ENCODE measurements around the gene MYO3B. TPM values are rescaled to one million over a fixed set of nuclear protein-coding genes. Genes with fewer than 3 reads are reported as not detected.
"Not testable (repeated sequence)": the region's sequence is repeated elsewhere in the genome, so short reads cannot be mapped to it uniquely, and the experiment has no call there.

MYO3B gene
- total RNA-seq, 1 experiment from 2014 or later, result 11.9 TPM

DNA sequence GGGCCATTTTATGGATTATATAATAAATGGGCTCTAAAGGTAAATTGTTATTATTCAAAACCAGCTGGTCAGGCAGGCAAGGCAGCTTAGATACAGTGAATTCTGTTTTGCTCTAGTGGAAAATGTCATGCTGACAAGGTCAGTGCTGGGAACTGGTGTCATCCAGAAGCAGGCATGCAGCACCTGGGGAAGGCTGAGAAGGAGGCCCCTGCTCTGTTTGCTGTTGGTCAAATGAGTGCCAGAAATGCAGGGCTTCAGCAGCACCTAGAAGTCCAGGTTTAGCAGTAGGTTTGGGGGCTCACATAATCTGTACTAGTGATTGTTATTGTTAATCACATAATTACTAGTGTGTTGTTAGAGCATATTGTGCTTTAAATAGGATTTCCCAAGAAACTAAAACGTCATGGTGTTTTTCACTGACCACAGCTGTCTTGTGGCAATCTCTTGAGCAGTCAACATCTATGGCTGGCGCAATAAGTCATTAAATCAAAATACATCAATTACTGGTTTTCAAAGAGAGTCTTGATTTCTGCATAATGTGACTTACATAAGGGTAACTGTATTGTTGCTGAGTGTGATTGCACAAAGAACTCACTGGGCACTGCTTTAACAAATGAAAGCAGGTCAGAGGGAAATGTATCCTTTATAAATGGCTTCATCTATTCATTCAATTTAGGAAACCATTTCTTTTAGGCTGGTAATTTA, 99.1 kb downstream of the MYO3B start:
- DNase-seq (ENCODE audit: low spot score), result no peak
- in situ Hi-C loops (cut with HindIII; ENCODE audit: low sequenced_read_pairs), result no loop called here

DNA sequence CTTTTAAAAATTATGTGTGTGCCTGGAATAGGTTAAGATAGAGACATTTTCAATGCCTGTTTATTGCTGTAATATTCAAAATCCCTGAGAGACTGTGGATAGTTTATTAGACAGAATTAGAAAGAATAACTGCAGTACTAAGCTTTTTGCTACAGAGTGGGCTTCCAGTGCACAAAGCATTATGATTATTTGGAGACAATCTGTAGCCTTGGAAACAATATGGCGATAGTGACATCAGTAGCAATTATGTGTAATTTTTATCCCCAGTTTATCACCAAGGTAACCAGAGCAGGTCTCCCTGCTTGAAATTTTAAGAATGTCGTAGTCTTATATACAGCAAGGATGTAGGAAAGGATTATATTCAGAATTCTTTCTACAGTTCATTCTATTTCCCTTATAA, 100.0 kb downstream of the MYO3B start:
- DNase-seq (ENCODE audit: low spot score), result no peak
- in situ Hi-C loops (cut with HindIII; ENCODE audit: low sequenced_read_pairs), result no loop called here

GRCh38 chr2:170279615-170280014, 101.7 kb downstream of the MYO3B start:
- in situ Hi-C loops (cut with HindIII; ENCODE audit: low sequenced_read_pairs); DNase-seq (ENCODE audit: low spot score): not testable (repeated sequence)

DNA sequence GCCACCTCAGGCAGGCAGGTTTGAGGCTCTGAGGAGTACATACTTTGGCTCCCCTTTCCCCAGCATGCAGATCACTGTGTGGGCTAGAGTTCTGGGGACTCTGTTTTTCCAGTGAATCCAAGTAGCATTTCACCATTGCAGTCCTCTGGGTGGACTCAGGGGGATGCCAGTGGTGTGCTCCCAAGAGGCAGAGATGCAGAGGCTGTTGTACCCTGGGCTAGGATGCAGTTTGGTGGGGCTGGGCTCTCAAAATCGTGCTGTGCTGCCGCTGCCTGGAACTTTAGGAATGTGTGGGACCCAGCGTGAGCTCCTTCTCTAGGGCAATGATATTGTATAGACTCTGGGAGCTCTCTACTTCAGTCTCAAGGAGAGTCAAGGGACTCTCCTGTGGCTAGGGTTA, 104.9 kb downstream of the MYO3B start:
- in situ Hi-C loops (cut with HindIII; ENCODE audit: low sequenced_read_pairs), result no loop called here
- DNase-seq (ENCODE audit: low spot score), result no peak

DNA sequence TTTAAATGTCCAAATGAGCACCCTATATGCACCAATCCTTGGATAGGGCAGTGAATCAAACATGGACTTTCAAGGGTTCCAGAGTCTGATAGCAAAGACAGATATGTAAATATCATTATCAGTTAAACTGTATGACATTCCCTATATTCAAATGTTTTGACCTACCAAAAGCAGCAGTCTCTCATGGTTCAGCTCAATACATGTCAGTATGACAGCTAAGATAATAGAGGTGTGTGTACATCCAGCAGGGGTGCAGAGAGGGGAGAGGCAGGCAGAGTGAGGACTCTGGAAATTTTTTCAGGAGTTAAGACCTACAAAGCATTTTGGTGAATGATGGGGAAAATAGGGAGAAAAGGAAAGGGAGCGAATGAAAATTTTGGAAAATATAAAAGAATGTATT, 106.3 kb downstream of the MYO3B start:
- no peak for DNase-seq (ENCODE audit: low spot score)
- in situ Hi-C loops (cut with HindIII; ENCODE audit: low sequenced_read_pairs), result no loop called here

DNA sequence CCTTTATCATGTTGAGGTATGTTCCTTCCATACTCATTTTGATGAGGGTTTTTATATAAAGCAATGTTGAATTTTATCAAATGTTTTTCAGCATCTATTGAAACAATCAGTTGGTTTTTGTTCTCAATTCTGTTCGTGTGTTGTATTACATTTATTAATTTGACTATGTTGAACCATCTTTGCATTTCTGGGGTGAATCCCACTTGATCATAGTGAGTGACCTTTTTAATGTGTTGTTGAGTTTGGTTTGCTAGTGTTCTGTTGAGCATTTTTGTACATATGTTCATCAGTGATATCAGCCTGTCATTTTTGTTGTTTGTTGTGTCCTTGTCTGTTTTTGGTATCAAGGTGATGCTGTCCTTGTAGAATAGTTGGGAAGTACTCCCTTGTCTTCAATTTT, 110.9 kb downstream of the MYO3B start:
- in situ Hi-C loops (cut with HindIII; ENCODE audit: low sequenced_read_pairs), result no loop called here

DNA sequence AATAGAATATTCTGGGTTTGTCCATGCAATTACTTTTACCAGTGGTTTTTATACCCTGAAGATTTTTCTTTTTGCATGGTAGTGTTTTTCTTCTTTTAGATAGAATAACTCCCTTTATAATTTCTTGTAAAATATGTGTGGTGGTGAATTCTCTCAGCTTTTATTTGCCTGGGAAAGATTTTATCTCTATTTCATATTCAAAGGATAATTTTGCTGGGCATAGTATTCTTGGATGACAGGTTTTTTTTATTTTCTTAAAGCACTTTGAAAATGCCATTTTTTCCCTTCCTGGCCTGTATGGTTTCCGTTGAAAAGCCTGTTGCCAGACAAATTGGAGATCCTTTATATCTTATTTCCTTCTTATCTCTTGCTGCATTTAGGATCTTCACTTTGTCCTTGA, 113.5 kb downstream of the MYO3B start:
- in situ Hi-C loops (cut with HindIII; ENCODE audit: low sequenced_read_pairs), result no loop called here
- no peak for DNase-seq (ENCODE audit: low spot score)

More for the DNA sequence above, 110.9 kb downstream of the MYO3B start:
- DNase-seq (ENCODE audit: low spot score), result no peak

- no peak for DNase-seq (ENCODE audit: low spot score)
- in situ Hi-C loops (cut with HindIII; ENCODE audit: low sequenced_read_pairs), result no loop called here
Measured at GRCh38 chr2:170292415-170292814, 114.5 kb downstream of the MYO3B start.

DNA sequence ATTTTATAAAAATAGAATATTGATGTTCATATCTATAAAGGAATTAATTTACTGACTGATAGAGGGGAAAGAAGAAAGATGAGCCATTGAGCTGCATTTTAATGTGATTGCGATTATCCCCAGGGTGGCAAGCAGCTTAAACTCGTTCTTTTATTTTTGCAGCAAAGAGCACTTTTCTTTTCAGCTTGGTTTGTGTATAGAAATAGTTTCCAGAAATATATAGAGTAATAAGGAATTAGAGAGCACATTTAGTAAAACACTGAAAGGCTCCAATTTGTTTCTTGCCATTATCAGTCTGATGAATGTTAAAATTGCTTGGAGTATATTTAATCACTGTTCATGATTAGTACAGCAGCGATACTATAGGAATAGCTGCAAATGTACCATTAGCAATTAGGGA, 119.5 kb downstream of the MYO3B start:
- in situ Hi-C loops (cut with HindIII; ENCODE audit: low sequenced_read_pairs), result no loop called here
- no peak for DNase-seq (ENCODE audit: low spot score)

DNA sequence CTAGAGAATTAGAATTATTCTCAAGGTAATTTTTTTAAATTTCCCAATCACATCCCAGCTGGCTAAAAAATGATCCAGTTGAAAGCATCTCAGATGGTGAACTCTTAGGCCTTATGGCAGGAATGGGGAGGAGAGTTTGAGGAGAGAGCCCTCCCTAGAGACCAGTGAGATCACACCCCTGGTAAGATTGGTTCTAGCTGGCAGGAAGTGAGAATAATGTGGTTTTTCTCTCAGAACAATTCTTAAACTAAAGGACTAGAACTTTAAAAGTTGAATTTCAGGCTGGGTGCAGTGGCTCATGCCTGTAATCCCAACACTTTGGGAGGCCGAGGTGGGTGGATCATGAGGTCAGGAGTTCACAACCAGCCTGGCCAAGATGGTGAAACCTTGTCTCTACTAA, 120.2 kb downstream of the MYO3B start:
- in situ Hi-C loops (cut with HindIII; ENCODE audit: low sequenced_read_pairs), result no loop called here
- no peak for DNase-seq (ENCODE audit: low spot score)

DNA sequence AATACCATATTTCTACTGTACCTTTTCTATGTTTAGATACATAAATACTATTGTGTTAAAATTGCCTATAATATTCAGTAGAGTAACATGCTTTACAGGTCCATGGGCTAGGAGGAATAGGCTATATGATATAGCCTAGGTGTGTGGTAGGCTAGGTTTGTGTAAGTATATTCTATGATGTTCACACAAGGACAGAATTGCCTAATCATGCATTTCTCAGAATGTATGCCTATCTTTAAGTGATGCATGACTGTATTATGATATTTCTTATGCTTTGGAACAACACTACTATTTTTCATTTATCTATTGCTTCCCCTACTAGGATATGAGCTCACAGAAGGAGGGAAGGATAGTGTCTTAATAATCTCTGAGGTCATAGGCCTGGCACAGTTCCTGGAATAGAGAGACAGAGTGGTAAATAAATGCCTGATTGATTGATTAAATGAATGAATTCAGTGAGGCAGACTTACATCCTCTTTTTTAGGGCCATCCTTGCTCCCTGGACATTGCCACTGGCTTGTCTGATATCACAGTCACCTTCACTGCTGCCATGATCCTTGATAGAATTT, 121.0 kb downstream of the MYO3B start:
- in situ Hi-C loops (cut with HindIII; ENCODE audit: low sequenced_read_pairs), result no loop called here
- DNase-seq (ENCODE audit: low spot score), result no peak

- DNase-seq (ENCODE audit: low spot score), result no peak
- in situ Hi-C loops (cut with HindIII; ENCODE audit: low sequenced_read_pairs), result no loop called here
Measured at GRCh38 chr2:170300993-170301392, 123.0 kb downstream of the MYO3B start.

DNA sequence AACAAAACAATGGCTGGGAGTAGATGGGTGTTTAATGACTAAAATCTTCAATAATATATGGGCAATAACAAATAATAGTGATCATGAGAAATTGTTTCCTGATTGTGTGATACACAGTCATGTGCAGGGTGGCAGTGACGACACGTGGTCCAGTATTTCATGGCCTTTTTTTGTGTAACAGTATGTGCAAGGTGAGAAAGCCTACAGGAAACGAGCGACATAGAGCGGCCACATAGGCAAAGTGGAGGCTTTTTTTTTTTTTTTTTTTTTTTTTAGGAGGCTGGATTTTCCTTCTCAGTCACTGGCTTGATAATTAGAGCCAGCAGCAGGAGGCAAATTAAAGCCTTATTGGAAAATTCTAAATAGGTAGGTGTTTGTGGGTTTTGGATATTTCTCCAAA, 123.7 kb downstream of the MYO3B start:
- peak; percentile 27 for DNase-seq (ENCODE audit: low spot score)
- in situ Hi-C loops (cut with HindIII; ENCODE audit: low sequenced_read_pairs), result no loop called here

GRCh38 chr2:170305711-170306110, 127.8 kb downstream of the MYO3B start:
- in situ Hi-C loops (cut with HindIII; ENCODE audit: low sequenced_read_pairs), result no loop called here

DNA sequence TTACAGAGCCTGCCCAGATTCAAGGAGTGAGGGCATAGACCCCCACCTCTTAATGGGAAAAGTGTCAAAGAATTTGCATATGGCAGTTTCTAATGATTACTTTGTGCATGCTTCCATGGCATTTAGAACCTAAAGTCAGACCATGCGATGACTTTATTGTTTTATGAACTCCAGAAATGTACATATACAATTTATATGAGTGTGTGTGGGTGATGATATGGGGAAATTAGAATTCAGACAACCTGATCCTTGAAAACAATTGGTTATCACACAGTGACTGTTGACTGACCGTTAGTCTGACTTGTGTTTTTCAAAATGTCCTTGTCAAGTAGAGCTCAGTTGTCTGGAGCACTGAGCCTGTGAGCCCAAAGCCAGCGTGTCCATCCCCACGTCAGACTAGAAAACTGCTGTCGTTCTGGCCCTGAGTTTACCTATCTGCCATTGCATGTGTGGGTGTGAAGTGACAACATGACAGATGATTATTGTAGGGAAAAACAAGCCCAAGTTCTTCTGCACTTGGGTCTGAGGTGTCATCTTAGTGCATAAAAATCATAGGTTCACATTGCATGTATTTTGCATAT, 128.4 kb downstream of the MYO3B start:
- in situ Hi-C loops (cut with HindIII; ENCODE audit: low sequenced_read_pairs), result no loop called here
- no peak for DNase-seq (ENCODE audit: low spot score)

More at GRCh38 chr2:170305711-170306110, 127.8 kb downstream of the MYO3B start:
- no peak for DNase-seq (ENCODE audit: low spot score)

DNA sequence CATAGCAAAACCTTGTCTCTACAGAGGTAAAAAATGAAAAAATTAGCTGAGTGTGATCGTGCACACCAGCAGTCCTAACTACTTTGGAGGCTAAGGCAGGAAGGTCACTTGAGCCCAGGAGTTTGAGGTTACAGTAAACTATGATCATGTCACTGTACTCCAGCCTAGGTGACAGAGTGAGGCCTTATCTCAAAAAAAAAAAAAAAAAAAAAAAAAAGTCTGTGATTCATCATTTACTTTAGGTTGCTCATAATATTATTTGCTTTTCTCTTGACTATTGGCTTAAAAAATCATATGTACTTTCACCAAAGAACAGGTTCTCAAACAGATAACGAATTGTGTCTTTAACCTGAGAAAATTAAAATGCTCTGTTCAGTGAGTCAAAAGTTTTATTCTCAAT, 129.1 kb downstream of the MYO3B start:
- no peak for DNase-seq (ENCODE audit: low spot score)
- in situ Hi-C loops (cut with HindIII; ENCODE audit: low sequenced_read_pairs), result no loop called here

GRCh38 chr2:170307555-170308351, 129.8 kb downstream of the MYO3B start:
- DNase-seq (ENCODE audit: low spot score), result no peak

GRCh38 chr2:170310876-170311502, 133.0 kb downstream of the MYO3B start:
- in situ Hi-C loops (cut with HindIII; ENCODE audit: low sequenced_read_pairs), result no loop called here
- DNase-seq (ENCODE audit: low spot score), result no peak

More at GRCh38 chr2:170307555-170308351, 129.8 kb downstream of the MYO3B start:
- in situ Hi-C loops (cut with HindIII; ENCODE audit: low sequenced_read_pairs), result no loop called here

DNA sequence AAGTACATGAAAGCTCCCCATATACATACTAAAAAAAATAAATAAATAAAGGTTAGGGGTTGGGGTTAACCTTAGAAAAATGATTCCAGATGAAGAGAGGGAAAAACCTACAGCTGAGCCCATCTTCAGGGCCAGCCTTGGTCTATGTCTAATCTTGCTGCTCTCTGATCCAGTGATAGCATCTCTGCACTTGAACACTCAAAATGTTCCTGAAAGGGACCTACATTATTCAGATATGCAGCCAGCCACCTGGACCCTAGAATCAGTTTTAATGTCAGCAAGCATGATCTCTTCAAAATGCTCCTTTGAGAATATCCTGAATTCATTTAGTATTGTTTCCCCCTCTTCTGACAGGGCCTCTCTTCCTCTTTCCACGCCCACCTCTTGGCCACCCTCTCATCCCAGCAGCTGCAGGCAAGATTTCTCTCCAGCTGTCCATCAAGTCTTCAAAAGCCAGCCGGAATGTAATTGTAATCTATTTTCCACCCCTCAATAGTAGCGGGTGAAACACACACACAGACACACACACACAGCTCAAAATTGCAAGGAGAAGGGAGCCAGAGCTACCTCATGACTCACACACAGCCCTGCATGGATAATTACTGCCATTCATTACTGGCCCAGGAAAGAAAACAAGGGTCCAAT, 135.5 kb downstream of the MYO3B start:
- in situ Hi-C loops (cut with HindIII; ENCODE audit: low sequenced_read_pairs), result no loop called here
- DNase-seq (ENCODE audit: low spot score), result no peak

Data from G401 (cell line).